Right ventricle myocardium inferior (tissue), 1 donor: ENCODE results near the gene CERCAM. TPM values are rescaled to one million over a fixed set of nuclear protein-coding genes. Genes with fewer than 3 reads are reported as not detected.
"Not testable (repeated sequence)": the region's sequence is repeated elsewhere in the genome, so short reads cannot be mapped to it uniquely, and the experiment has no call there.

Experiments
- ATAC-seq: fragments of 200-7000 bp; cut with Tn5 transposase; one replicate; pipeline ENCODE4 v1.9.1; 2020; ENCODE audit warnings: mild to moderate bottlenecking, moderate library complexity
- DNase-seq: peaks from one replicate; pipeline ENCODE4 v3.0.0; 2021; ENCODE audit errors: missing footprints
- intact Hi-C: fragments of 100-400 bp; cut with DNase I; formaldehyde crosslinking; loops from one replicate; pipeline ENCODE4 v1.11.0; 2022
- total RNA-seq: library from RNA; stranded (reverse); fragmentation: NEBNext Ultra II Directional; extraction: Animal tissue kit (Norgen Biotek cat#: 25700); gene quantifications from one replicate; pipeline ENCODE4 v1.2.1, GENCODE V29; 2021
- donor health status: DM: no; HTN: yes; CAD: no; lungs with severe emphysema.

CERCAM gene
- total RNA-seq, 1 donor from 2014 or later, result 7.8 TPM

GRCh38 chr9:128438343-128439109 lies 17.9 kb downstream of the CERCAM start:
- ATAC-seq (peak; percentile 92), DNase-seq (peak; percentile 92)
- intact Hi-C loops, result no loop called here

GRCh38 chr9:128439273-128439672 lies 18.6 kb downstream of the CERCAM start:
- ATAC-seq, result no peak
- intact Hi-C loops, result no loop called here
- DNase-seq, result peak; percentile 30

GRCh38 chr9:128442150-128442549 lies 21.5 kb downstream of the CERCAM start:
- ATAC-seq, result no peak
- intact Hi-C loops, result no loop called here
- DNase-seq, result peak; percentile 9

GRCh38 chr9:128446505-128446904 lies 25.8 kb downstream of the CERCAM start:
- ATAC-seq, intact Hi-C loops: not testable (repeated sequence)
- peak; percentile 60 for DNase-seq

- intact Hi-C loops, result no loop called here
- ATAC-seq, result no peak
- DNase-seq, result no peak
These were observed 28.1 kb downstream of the CERCAM start for GRCh38 chr9:128448746-128449145.

GRCh38 chr9:128454991-128455390 lies 34.3 kb downstream of the CERCAM start:
- DNase-seq (no peak), ATAC-seq (no peak)
- intact Hi-C loops, result loop anchor here (5.0 kb wide), 1 partner anchor 93 kb away; no protein-coding TSS in a partner anchor

- intact Hi-C loops, result loop anchor here (5.0 kb wide), 1 partner anchor 94 kb away; no protein-coding TSS in a partner anchor
- DNase-seq (peak; percentile 98), ATAC-seq (peak; percentile 94)
These were observed 35.4 kb downstream of the CERCAM start, which contains the start of gene ODF2 for GRCh38 chr9:128455849-128456612. TSS of gene ODF2 (plus strand) at chr9:128456006. CDS start at chr9:128456092, 86 bp downstream.

- intact Hi-C loops, result loop anchor here (5.0 kb wide), 1 partner anchor 94 kb away; no protein-coding TSS in a partner anchor
- ATAC-seq (peak; percentile 81), DNase-seq (peak; percentile 86)
These were observed 36.0 kb downstream of the CERCAM start for GRCh38 chr9:128456613-128457061.

- intact Hi-C loops, result loop anchor here (5.0 kb wide), 1 partner anchor 95 kb away; no protein-coding TSS in a partner anchor
- ATAC-seq, result no peak
- no peak for DNase-seq
These were observed 36.5 kb downstream of the CERCAM start for GRCh38 chr9:128457207-128457606.

- no peak for DNase-seq
These were observed 38.4 kb downstream of the CERCAM start for GRCh38 chr9:128459011-128459410.

GRCh38 chr9:128469070-128469469 lies 48.4 kb downstream of the CERCAM start:
- DNase-seq (no peak), ATAC-seq (no peak)
- intact Hi-C loops, result no loop called here

More at GRCh38 chr9:128459011-128459410, 38.4 kb downstream of the CERCAM start:
- peak; percentile 51 for ATAC-seq
- intact Hi-C loops, result loop anchor here (5.0 kb wide), 1 partner anchor 97 kb away; no protein-coding TSS in a partner anchor

- intact Hi-C loops, result no loop called here
- DNase-seq, result no peak
- ATAC-seq, result no peak
These were observed 49.9 kb downstream of the CERCAM start for GRCh38 chr9:128470560-128470959.

GRCh38 chr9:128473104-128473503 lies 52.4 kb downstream of the CERCAM start:
- intact Hi-C loops, result no loop called here
- DNase-seq, result no peak
- no peak for ATAC-seq

GRCh38 chr9:128475867-128476266 lies 55.2 kb downstream of the CERCAM start:
- no peak for DNase-seq
- intact Hi-C loops, result no loop called here
- ATAC-seq, result no peak

GRCh38 chr9:128479262-128479661 lies 58.6 kb downstream of the CERCAM start:
- DNase-seq, result no peak
- no peak for ATAC-seq
- intact Hi-C loops, result no loop called here

GRCh38 chr9:128481561-128481960 lies 60.9 kb downstream of the CERCAM start:
- ATAC-seq, result no peak
- intact Hi-C loops, result no loop called here
- DNase-seq, result no peak

GRCh38 chr9:128482186-128482585 lies 61.5 kb downstream of the CERCAM start:
- ATAC-seq (no peak), DNase-seq (no peak)
- intact Hi-C loops, result no loop called here

- no peak for DNase-seq
- intact Hi-C loops, result no loop called here
- ATAC-seq, result no peak
These were observed 64.2 kb downstream of the CERCAM start for GRCh38 chr9:128484686-128485413.

- ATAC-seq (no peak), DNase-seq (no peak)
- intact Hi-C loops, result no loop called here
These were observed 64.8 kb downstream of the CERCAM start for GRCh38 chr9:128485414-128485855.
